Measurements from ENCODE around the gene AHI1.

DNA sequence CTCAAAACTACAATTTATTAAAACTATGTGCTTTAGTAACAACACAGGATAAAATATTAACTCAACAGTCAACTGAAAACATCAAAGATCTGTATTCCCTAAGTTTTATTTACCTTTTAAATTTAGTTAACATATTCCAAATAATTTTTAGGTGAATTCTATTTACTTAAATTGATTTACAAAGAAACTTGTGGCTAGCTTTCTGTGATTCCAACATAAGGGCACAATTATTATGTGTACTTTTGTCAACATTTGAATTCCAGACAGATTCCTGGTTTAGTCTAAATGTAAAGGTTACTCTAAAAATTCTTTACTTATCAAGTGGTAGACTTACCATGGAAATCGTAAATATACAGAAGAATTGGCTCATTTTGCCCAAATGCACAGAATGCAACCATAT lies 70.7 kb downstream of the AHI1 start:
- TF ChIP-seq, protein P1, sequence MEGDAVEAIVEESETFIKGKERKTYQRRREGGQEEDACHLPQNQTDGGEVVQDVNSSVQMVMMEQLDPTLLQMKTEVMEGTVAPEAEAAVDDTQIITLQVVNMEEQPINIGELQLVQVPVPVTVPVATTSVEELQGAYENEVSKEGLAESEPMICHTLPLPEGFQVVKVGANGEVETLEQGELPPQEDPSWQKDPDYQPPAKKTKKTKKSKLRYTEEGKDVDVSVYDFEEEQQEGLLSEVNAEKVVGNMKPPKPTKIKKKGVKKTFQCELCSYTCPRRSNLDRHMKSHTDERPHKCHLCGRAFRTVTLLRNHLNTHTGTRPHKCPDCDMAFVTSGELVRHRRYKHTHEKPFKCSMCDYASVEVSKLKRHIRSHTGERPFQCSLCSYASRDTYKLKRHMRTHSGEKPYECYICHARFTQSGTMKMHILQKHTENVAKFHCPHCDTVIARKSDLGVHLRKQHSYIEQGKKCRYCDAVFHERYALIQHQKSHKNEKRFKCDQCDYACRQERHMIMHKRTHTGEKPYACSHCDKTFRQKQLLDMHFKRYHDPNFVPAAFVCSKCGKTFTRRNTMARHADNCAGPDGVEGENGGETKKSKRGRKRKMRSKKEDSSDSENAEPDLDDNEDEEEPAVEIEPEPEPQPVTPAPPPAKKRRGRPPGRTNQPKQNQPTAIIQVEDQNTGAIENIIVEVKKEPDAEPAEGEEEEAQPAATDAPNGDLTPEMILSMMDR (IDR thresholded peaks at IDR 0.05): no peak
- no peak for TF ChIP-seq EZH2 (IDR thresholded peaks at IDR 0.05; ENCODE audit: borderline replicate concordance, insufficient read depth, low read depth, low read length, poor library complexity, severe bottlenecking)

Measured in B cell (primary cell).